CD14-positive monocyte (primary cell): ENCODE results near the gene IL22RA1. TPM values are rescaled to one million over a fixed set of nuclear protein-coding genes. Genes with fewer than 3 reads are reported as not detected.

Experiments used
- DNase-seq, 3 donors: peaks; one replicate each; pipeline ENCODE4 v3.0.0-alpha.2; 2011 to 2022
- H2AFZ ChIP-seq: 2 replicates; pipeline ENCODE4 v1.6.0; 2012; ENCODE audit warnings: mild to moderate bottlenecking, low read depth, low read length, inconsistent platforms; ENCODE audit not compliant: insufficient read depth, poor library complexity, severe bottlenecking
- H3K27ac ChIP-seq, 2 donors: 1 replicate in 1 of 2; 2 replicates in 1 of 2; pipeline ENCODE4 v1.5.1; 2012 to 2013; ENCODE audit warnings: low read length in 2 of 2, control low read depth in 1 of 2, inconsistent platforms in 1 of 2, low read depth in 1 of 2, mild to moderate bottlenecking in 1 of 2
- H3K27me3 ChIP-seq, 2 donors: one replicate each; pipeline versions ENCODE4 v1.6.0 to v1.6.1; 2011 to 2013; ENCODE audit warnings: low read length in 2 of 2; ENCODE audit not compliant: control insufficient read depth in 2 of 2, insufficient read depth in 2 of 2
- H3K36me3 ChIP-seq, 2 donors: replicated peaks in 1 of 2; 1 replicate in 1 of 2; 2 replicates in 1 of 2; pipeline versions ENCODE4 v1.5.1 to v1.6.1; 2012 to 2013; ENCODE audit warnings: low read length in 2 of 2, control low read depth in 1 of 2, inconsistent platforms in 1 of 2, mild to moderate bottlenecking in 1 of 2; ENCODE audit not compliant: insufficient read depth in 2 of 2, control insufficient read depth in 1 of 2
- H3K4me1 ChIP-seq, 2 donors: 1 replicate in 1 of 2; 2 replicates in 1 of 2; pipeline versions ENCODE4 v1.5.1 to v1.6.1; 2012 to 2013; ENCODE audit warnings: low read length in 2 of 2, control low read depth in 1 of 2, inconsistent platforms in 1 of 2, mild to moderate bottlenecking in 1 of 2, moderate library complexity in 1 of 2; ENCODE audit not compliant: insufficient read depth in 2 of 2, control insufficient read depth in 1 of 2
- H3K4me2 ChIP-seq: replicated peaks from 2 replicates; pipeline ENCODE3; 2012; ENCODE audit warnings: low read length, moderate library complexity, mild to moderate bottlenecking; ENCODE audit not compliant: poor library complexity, severe bottlenecking; ENCODE audit errors: extremely low read depth
- H3K4me3 ChIP-seq, 3 experiments: fragments of 200-600 bp in 1 of 3; sonication (generic) in 1 of 3; replicated peaks in 1 of 3; 1 replicate in 2 of 3; 2 replicates in 1 of 3; pipeline ENCODE4 v1.5.1; 2011 to 2013; ENCODE audit warnings: low read length in 3 of 3, mild to moderate bottlenecking in 3 of 3, control low read depth in 2 of 3, low read depth in 2 of 3, inconsistent platforms in 1 of 3, moderate library complexity in 1 of 3
- H3K79me2 ChIP-seq: 2 replicates; pipeline ENCODE4 v1.6.0; 2012; ENCODE audit warnings: mild to moderate bottlenecking, control low read depth, inconsistent platforms, low read length, moderate library complexity; ENCODE audit not compliant: insufficient read depth
- H3K9ac ChIP-seq: 2 replicates; pipeline ENCODE4 v1.6.0; 2017; ENCODE audit warnings: low read length, mild to moderate bottlenecking; ENCODE audit not compliant: insufficient read depth, poor library complexity, severe bottlenecking
- H3K9me3 ChIP-seq, 2 donors: replicated peaks in 1 of 2; 1 replicate in 1 of 2; 2 replicates in 1 of 2; pipeline versions ENCODE4 v1.5.1 to v1.6.1; 2012 to 2013; ENCODE audit warnings: low read length in 2 of 2, control low read depth in 1 of 2; ENCODE audit not compliant: control insufficient read depth in 1 of 2, insufficient read depth in 1 of 2
- H4K20me1 ChIP-seq: 2 replicates; pipeline ENCODE4 v1.6.0; 2012; ENCODE audit warnings: mild to moderate bottlenecking, low read length, control low read depth, moderate library complexity; ENCODE audit not compliant: insufficient read depth
- H3K27ac Mint-ChIP-seq, 7 donors: one replicate each; pipeline ENCODE4 v1.8.0; 2020; ENCODE audit warnings: mild to moderate bottlenecking in 7 of 7, mixed read lengths in 7 of 7, moderate library complexity in 6 of 7, inconsistent platforms in 2 of 7
- H3K27me3 Mint-ChIP-seq, 3 donors: one replicate each; pipeline ENCODE4 v1.8.0; 2021 to 2022; ENCODE audit warnings: low read depth in 3 of 3, mild to moderate bottlenecking in 3 of 3, mixed read lengths in 3 of 3, moderate library complexity in 3 of 3, inconsistent platforms in 1 of 3
- H3K36me3 Mint-ChIP-seq, 2 donors: one replicate each; pipeline ENCODE4 v1.8.0; 2020; ENCODE audit warnings: mixed read lengths in 2 of 2, inconsistent platforms in 1 of 2, mild to moderate bottlenecking in 1 of 2
- H3K4me1 Mint-ChIP-seq: one replicate; pipeline ENCODE4 v1.8.0; 2020; ENCODE audit warnings: mild to moderate bottlenecking, mixed read lengths
- H3K4me3 Mint-ChIP-seq, 2 donors: one replicate each; pipeline ENCODE4 v1.8.0; 2020; ENCODE audit warnings: mild to moderate bottlenecking in 2 of 2, mixed read lengths in 2 of 2, moderate library complexity in 1 of 2
- H3K9me3 Mint-ChIP-seq, 7 donors: one replicate each; pipeline ENCODE4 v1.8.0; 2020 to 2022; ENCODE audit warnings: mixed read lengths in 7 of 7, mild to moderate bottlenecking in 6 of 7, moderate library complexity in 6 of 7, inconsistent platforms in 2 of 7
- CTCF ChIP-seq: fragments of 200-600 bp; IDR thresholded peaks from one replicate; pipeline ENCODE4 v1.8.0; 2022; ENCODE audit warnings: antibody characterized with exemption, mild to moderate bottlenecking
- WGBS: methylation state at CpG from one replicate; pipeline ENCODE4 v1.1.5; 2013; ENCODE audit warnings: missing lambda C conversion rate; ENCODE audit not compliant: insufficient coverage; 5-methylcytosine and 5-hydroxymethylcytosine counted together
- intact Hi-C, 2 donors: fragments of 100-400 bp; cut with micrococcal nuclease; formaldehyde crosslinking; loops; one replicate each; pipeline versions ENCODE4 v1.15.0 to v1.15.1; 2023
- polyA plus RNA-seq, 3 donors: library from polyadenylated mRNA; depleted of rRNA in 1 of 3; unstranded in 2 of 3; stranded (reverse) in 1 of 3; fragments of 300-500 nt in 2 of 3; fragments of >200 nt in 1 of 3; fragmentation: Illumina TruSeq in 2 of 3; gene quantifications; 1 replicate in 2 of 3; 2 replicates in 1 of 3; pipeline ENCODE4 v1.2.3, GENCODE V29; 2012 to 2021

The IL22RA1 gene
- polyA plus RNA-seq, 3 donors: not detected

DNA sequence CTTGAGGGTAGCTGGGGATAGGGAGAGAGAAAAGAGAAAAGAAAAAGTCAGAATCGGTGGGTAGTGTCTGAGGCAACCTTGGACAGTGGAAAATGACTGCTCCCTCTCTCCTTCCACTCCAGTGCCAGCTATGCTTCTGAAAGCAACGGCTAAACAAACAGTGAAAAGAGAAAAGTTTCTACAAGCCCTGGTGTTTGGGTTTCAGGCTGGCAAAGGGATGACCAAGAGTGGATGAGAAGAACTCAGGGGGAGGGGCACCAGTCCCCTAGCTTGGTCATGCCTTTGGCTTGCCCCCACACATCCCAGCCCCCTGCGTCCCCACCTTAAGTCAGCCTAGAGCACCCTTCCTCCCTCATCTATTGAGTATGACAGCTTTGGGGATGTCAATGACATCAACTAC lies 8.6 kb downstream of the IL22RA1 start:
- Histone ChIP-seq H3K36me3 (no peaks in the 10 kb centered on the region), H3K4me2 (no peak overlapping the region), H3K9ac (no peak overlapping the region), H3K4me1 (no peaks in the 10 kb centered on the region), H3K27me3 (no peaks in the 10 kb centered on the region), H3K79me2 (no peaks in the 10 kb centered on the region), H3K9me3 (peaks cover 11% of the 10 kb centered on the region in 2 donors), H3K27ac (no peak overlapping the region), H3K4me3 (no peak overlapping the region), H4K20me1 (no peaks in the 10 kb centered on the region), H2AFZ (no peak overlapping the region)
- intact Hi-C loops: no loop called here
- Mint-ChIP-seq H3K4me3 (no peak overlapping the region), H3K27ac (no peak overlapping the region), H3K36me3 (no peaks in the 10 kb centered on the region), H3K9me3 (peaks cover 16 to 31% (median 24%) of the 10 kb centered on the region in 7 donors), H3K4me1 (no peaks in the 10 kb centered on the region), H3K27me3 (peaks cover 6 to 7% (median 6%) of the 10 kb centered on the region in 3 donors)
- DNase-seq: no peak
- WGBS: 100% methylated on average over 1 of the region's 3 CpGs
- no peak for TF ChIP-seq CTCF

DNA sequence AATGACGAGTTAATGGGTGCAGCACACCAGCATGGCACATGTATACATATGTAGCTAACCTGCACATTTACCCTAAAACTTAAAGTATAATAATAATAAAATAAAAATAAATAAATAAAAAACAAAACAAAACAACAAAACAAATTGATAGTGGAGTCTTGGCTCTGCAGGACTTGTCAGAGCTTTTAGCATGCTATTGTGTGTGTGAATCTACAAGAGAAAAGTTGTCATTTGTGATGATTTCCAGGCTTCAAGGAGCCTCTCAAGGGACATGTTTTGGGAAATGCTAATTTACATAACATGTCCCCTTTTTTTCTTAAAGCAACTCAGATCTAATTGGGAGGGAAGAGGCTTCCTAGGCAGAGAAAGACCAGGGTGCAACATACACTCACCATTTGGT lies 9.1 kb downstream of the IL22RA1 start:
- Mint-ChIP-seq H3K36me3 (no peaks in the 10 kb centered on the region), H3K4me1 (no peaks in the 10 kb centered on the region), H3K27ac (no peak overlapping the region), H3K4me3 (no peak overlapping the region), H3K27me3 (peaks cover 6 to 11% (median 8%) of the 10 kb centered on the region in 3 donors), H3K9me3 (peaks cover 17 to 32% (median 27%) of the 10 kb centered on the region in 7 donors)
- no peaks in the 10 kb centered on the region for H3K4me1 ChIP-seq
- DNase-seq: no peak
- no peak overlapping the region for H2AFZ ChIP-seq
- no peak overlapping the region for H3K4me3 ChIP-seq
- no peak overlapping the region for H3K4me2 ChIP-seq
- H3K9ac ChIP-seq: no peak overlapping the region
- WGBS: no CpG with 5 or more reads among the region's 1 CpG
- intact Hi-C loops: no loop called here
- no peak for TF ChIP-seq CTCF
- H3K27me3 ChIP-seq: no peaks in the 10 kb centered on the region
- no peaks in the 10 kb centered on the region for H3K79me2 ChIP-seq
- peaks cover 11 to 14% of the 10 kb centered on the region in 2 donors for H3K9me3 ChIP-seq
- no peaks in the 10 kb centered on the region for H3K36me3 ChIP-seq
- H3K27ac ChIP-seq: no peak overlapping the region
- no peaks in the 10 kb centered on the region for H4K20me1 ChIP-seq
